HTERT RPE-1 (cell line): ENCODE results near the gene VSIG2.

ENCODE experiments used
- in situ Hi-C: fragments of 300-500 bp; cut with MboI; formaldehyde crosslinking; loops from 4 replicates; pipeline ENCODE4 v1.14.3; 2020; ENCODE audit warnings: low sequenced_read_pairs

The VSIG2 gene

GRCh38 chr11:124725719-124726105, 26.3 kb downstream of the VSIG2 start:
- in situ Hi-C loops: no loop called here

DNA sequence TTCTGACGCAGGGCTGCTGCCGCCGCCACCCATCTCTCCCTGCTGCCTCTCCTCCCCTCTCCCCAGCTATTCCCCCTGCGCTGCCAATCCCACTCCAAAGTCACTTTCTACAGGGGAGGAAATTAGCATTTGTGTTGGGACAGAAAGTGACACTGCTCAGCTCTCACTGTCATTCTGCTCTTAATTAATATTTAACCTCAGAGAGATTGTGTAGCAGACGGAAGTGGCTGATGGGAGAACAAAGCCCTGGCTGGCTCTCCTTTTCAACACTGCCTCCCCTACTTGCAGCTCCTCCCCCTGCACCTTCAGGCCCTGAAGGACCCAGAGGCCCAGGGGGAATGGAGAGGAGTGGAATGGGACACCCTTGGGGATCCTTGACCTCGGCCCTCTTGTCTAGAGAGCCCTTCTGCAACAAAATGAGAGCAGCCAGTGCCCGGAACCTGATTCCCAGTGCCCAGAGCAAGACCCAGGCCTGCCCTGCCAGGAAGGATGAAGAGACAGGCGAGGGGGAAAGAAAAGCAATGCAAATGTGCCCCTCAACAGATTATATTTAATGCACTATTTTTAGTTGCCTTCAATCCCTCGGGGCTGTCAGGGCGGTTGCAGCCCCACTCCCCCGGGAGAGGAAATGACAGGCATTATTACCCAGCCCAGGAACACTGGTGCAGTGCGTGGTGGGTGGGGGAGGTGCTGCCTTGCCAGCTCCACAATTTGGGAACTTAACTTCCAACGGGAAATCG, 26.9 kb downstream of the VSIG2 start:
- in situ Hi-C loops: no loop called here

DNA sequence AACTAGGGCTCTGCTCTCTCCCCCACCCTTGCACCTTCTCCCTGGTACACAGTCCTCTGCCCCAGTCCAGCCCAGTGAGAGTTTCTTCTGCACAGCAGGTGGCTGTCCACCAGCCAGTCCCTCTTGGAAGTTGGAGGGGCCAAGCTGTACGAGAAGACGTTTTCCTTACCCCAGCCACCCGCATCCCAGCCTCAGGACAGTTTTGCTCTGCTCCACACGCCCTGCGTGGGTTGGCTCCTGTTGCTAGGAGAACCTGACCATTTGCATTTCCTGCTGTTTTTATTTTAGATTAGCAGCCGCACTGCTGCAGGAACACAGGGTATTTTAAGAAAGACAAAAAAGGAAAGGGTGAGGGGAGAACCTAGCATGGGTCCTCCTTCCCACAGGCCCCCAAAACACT, 29.9 kb downstream of the VSIG2 start:
- in situ Hi-C loops: no loop called here

DNA sequence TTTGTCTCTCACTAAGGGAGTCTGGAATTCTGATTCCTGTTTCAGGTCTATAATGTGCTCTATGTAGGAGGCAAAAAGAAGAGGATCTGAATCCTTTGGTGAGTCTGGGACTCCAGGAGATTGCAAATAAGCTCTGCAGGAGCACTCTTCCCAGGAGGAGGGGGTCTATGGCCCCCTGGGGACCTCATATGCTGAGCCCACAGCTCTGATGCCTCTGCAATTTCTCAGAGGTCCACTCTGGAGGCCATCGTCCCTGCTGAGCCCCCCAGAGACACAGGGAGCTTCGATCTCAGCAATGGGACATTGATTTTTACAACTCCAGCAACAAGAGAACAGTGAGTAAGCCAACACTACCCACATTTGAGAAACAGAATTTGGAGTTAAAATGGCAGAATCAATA, 32.5 kb downstream of the VSIG2 start:
- in situ Hi-C loops: no loop called here

GRCh38 chr11:124718801-124719200, 33.3 kb downstream of the VSIG2 start:
- in situ Hi-C loops: no loop called here

DNA sequence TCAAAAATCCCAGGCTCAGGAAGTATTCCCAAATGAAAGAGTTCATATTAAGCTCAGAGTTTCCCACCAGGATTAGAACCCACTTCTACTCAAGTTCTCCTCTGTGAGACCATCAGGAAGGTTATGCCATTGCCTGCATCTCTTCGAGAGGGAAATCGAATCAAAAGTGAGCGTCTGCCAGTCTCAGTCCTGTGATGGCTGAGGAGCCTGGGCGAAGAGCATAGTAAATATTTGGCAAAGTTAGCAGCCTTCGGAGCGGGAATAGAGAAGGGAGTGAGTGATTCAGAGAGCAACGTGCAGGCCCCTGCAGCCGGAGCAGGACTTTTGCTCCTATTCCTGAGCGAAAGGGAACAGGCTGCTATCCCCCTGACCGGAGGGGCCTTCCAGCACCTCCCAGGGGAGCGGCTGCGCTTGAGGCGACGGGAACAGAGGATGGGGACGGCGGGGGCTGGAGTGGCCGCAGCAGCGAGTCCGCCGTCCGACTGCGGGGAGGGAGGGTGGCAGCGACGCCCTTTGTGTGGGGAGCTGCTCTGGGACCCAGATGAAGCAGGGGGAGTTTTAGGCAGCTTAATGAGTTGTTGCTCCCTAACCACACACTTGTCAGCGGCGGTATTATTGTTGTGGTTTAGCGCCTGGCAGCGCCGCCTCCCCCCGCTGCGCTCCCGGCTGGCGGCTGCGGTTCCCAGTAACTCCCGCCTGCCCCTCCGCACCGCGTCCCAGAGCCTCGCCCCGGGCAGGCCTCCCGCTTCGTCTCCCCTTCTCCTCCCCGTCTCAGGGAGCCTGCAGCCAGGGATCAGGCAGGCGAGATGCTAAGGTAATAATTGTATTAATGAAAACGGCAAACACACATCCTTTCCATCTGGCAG, 34.0 kb downstream of the VSIG2 start:
- in situ Hi-C loops: no loop called here

- in situ Hi-C loops: no loop called here
These were observed 34.7 kb downstream of the VSIG2 start for GRCh38 chr11:124717421-124717785.

DNA sequence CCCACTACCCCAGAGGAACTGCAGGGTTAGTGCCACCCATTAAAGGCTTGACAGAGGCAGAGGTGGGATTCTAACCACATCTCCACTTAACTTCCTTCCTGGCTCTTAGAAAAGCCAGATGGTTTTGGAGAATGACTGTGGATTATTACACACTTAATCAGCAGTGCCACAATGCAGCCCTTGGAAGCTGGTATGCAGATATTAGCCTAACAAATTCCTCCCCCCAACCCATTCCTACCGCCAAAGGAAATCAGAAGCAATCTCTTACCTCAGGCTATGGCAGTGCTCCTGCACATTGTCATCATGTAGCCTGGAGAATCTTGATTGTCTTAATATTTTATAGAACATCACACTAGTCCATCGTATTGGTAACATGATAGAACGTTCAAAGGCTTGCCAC, 35.5 kb downstream of the VSIG2 start:
- in situ Hi-C loops: no loop called here

- in situ Hi-C loops: no loop called here
These were observed 39.7 kb downstream of the VSIG2 start for GRCh38 chr11:124712392-124712791.

GRCh38 chr11:124707829-124708228, 44.2 kb downstream of the VSIG2 start:
- in situ Hi-C loops: no loop called here

DNA sequence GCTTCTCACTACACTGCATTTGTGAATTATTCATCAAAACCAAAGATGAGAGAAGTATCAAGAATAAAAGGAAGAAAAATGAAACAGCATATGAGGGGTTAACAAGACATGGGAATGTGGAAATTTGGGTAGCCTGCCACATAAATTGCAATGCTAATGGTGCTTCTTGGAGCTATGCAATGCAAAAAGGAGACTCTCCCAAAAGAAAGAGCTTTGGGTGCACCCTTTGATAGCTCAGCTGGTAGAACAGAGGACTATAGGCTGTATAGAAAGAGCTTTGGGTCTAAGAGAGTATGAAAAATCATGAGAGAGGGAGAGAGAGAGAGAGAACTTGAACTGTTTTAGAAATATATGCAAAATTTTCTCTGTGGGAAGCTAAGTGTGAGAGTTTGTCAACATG, 52.0 kb downstream of the VSIG2 start:
- in situ Hi-C loops: no loop called here

GRCh38 chr11:124699547-124699946, 52.5 kb downstream of the VSIG2 start:
- in situ Hi-C loops: no loop called here
